ENCODE data around the gene RPL12. TPM values are rescaled to one million over a fixed set of nuclear protein-coding genes. Genes with fewer than 3 reads are reported as not detected.

Gene RPL12
- total RNA-seq, 4 donors from 2014 or later, result 1,054 to 2,042 (median 1,540) TPM

- peaks cover 7 to 32% (median 12%) of the 10 kb centered on the region in 4 donors for H3K4me1 ChIP-seq
Observed at GRCh38 chr9:127417131-127418036, 33.8 kb downstream of the RPL12 start.

GRCh38 chr9:127415657-127416056 lies 35.5 kb downstream of the RPL12 start:
- 80% methylated on average over 1 of the region's 1 CpG; no CpG with 5 or more reads in 1 of the 2 donors for WGBS, 2 donors (ENCODE audit: low coverage in 1 of 2)
- no peaks in the 10 kb centered on the region for H3K36me3 ChIP-seq
- in situ Hi-C loops (cut with MboI; ENCODE audit: low pct_ligation_motif_present in 1 of 4, low pct_unique_long_range_greater_than_20kb in 1 of 4, low sequenced_read_pairs in 3 of 4), result no loop called here
- H3K9me3 ChIP-seq, result no peaks in the 10 kb centered on the region
- H3K4me3 ChIP-seq, result no peak overlapping the region
- peak overlapping the region; percentile 50 to 74 (median 64) for H3K27ac ChIP-seq
- intact Hi-C loops (cut with DNase I; ENCODE audit: low total_unique reads), result no loop called here
- peaks cover 0 to 21% (median 6%) of the 10 kb centered on the region in 4 donors for H3K4me1 ChIP-seq
- no peaks in the 10 kb centered on the region for H3K27me3 ChIP-seq
- DNase-seq, result no peak
- TF ChIP-seq POLR2AphosphoS5 (IDR thresholded peaks at IDR 0.05) (peak; percentile 47 to 76 (median 54)), POLR2A (IDR thresholded peaks at IDR 0.05) (no peak), CTCF (IDR thresholded peaks at IDR 0.05) (no peak), EP300 (IDR thresholded peaks at IDR 0.05; ENCODE audit: low read depth) (no peak)

More at GRCh38 chr9:127417131-127418036, 33.8 kb downstream of the RPL12 start:
- in situ Hi-C loops (cut with MboI; ENCODE audit: low pct_ligation_motif_present in 1 of 4, low pct_unique_long_range_greater_than_20kb in 1 of 4, low sequenced_read_pairs in 3 of 4), result no loop called here
- intact Hi-C loops (cut with DNase I; ENCODE audit: low total_unique reads), result no loop called here
- no peaks in the 10 kb centered on the region for H3K27me3 ChIP-seq
- DNase-seq, result no peak
- WGBS, 2 donors (ENCODE audit: low coverage in 1 of 2), result 76% methylated on average over 15 of the region's 15 CpGs; no CpG with 5 or more reads in 1 of the 2 donors
- no peak for TF ChIP-seq CTCF (IDR thresholded peaks at IDR 0.05)
- TF ChIP-seq POLR2A (IDR thresholded peaks at IDR 0.05), result no peak
- peak in 1 of 3 donors; percentile 64 for TF ChIP-seq POLR2AphosphoS5 (IDR thresholded peaks at IDR 0.05)
- H3K27ac ChIP-seq, result peak overlapping the region; percentile 14 to 72 (median 59)
- H3K36me3 ChIP-seq, result no peaks in the 10 kb centered on the region
- H3K4me3 ChIP-seq, result no peak overlapping the region
- no peaks in the 10 kb centered on the region for H3K9me3 ChIP-seq

GRCh38 chr9:127415141-127415540 lies 36.1 kb downstream of the RPL12 start:
- in situ Hi-C loops (cut with MboI; ENCODE audit: low pct_ligation_motif_present in 1 of 4, low pct_unique_long_range_greater_than_20kb in 1 of 4, low sequenced_read_pairs in 3 of 4), result no loop called here
- TF ChIP-seq POLR2A (IDR thresholded peaks at IDR 0.05) (no peak), EP300 (IDR thresholded peaks at IDR 0.05; ENCODE audit: low read depth) (no peak), POLR2AphosphoS5 (IDR thresholded peaks at IDR 0.05) (no peak), CTCF (IDR thresholded peaks at IDR 0.05) (no peak)
- DNase-seq, result no peak
- Histone ChIP-seq H3K9me3 (no peaks in the 10 kb centered on the region), H3K4me3 (no peak overlapping the region), H3K4me1 (peaks cover 0 to 21% (median 6%) of the 10 kb centered on the region in 4 donors), H3K36me3 (no peaks in the 10 kb centered on the region), H3K27me3 (no peaks in the 10 kb centered on the region), H3K27ac (peak overlapping the region; percentile 50 to 74 (median 64))
- intact Hi-C loops (cut with DNase I; ENCODE audit: low total_unique reads), result no loop called here
- WGBS, 2 donors (ENCODE audit: low coverage in 1 of 2), result 83 to 85% methylated on average over 3 to 4 of the region's 4 CpGs

- H3K9me3 ChIP-seq, result no peaks in the 10 kb centered on the region
- no peak for DNase-seq
- WGBS, 2 donors (ENCODE audit: low coverage in 1 of 2), result 55 to 86% methylated on average over 2 to 4 of the region's 4 CpGs
- H3K36me3 ChIP-seq, result no peaks in the 10 kb centered on the region
- peak overlapping the region in 2 of 4 donors; percentile 21 to 52 for H3K27ac ChIP-seq
- intact Hi-C loops (cut with DNase I; ENCODE audit: low total_unique reads), result no loop called here
- in situ Hi-C loops (cut with MboI; ENCODE audit: low pct_ligation_motif_present in 1 of 4, low pct_unique_long_range_greater_than_20kb in 1 of 4, low sequenced_read_pairs in 3 of 4), result no loop called here
- no peaks in the 10 kb centered on the region for H3K27me3 ChIP-seq
- H3K4me1 ChIP-seq, result peaks cover 0 to 14% (median 0%) of the 10 kb centered on the region in 4 donors
- no peak overlapping the region for H3K4me3 ChIP-seq
- TF ChIP-seq EP300 (IDR thresholded peaks at IDR 0.05; ENCODE audit: low read depth), result no peak
- no peak for TF ChIP-seq POLR2A (IDR thresholded peaks at IDR 0.05)
- no peak for TF ChIP-seq CTCF (IDR thresholded peaks at IDR 0.05)
- no peak for TF ChIP-seq POLR2AphosphoS5 (IDR thresholded peaks at IDR 0.05)
Observed at GRCh38 chr9:127411122-127411521, 40.1 kb downstream of the RPL12 start.
